HG02938 (cell line): ENCODE results near the gene SLC51B.
"Not testable (repeated sequence)": the region's sequence is repeated elsewhere in the genome, so short reads cannot be mapped to it uniquely, and the experiment has no call there.

Experiments
- ATAC-seq: cut with Tn5 transposase; IDR thresholded peaks from one replicate; pipeline ENCODE4 v1.9.1; 2021; ENCODE audit warnings: mild to moderate bottlenecking, moderate library complexity; ENCODE audit not compliant: unreplicated experiment

SLC51B gene

DNA sequence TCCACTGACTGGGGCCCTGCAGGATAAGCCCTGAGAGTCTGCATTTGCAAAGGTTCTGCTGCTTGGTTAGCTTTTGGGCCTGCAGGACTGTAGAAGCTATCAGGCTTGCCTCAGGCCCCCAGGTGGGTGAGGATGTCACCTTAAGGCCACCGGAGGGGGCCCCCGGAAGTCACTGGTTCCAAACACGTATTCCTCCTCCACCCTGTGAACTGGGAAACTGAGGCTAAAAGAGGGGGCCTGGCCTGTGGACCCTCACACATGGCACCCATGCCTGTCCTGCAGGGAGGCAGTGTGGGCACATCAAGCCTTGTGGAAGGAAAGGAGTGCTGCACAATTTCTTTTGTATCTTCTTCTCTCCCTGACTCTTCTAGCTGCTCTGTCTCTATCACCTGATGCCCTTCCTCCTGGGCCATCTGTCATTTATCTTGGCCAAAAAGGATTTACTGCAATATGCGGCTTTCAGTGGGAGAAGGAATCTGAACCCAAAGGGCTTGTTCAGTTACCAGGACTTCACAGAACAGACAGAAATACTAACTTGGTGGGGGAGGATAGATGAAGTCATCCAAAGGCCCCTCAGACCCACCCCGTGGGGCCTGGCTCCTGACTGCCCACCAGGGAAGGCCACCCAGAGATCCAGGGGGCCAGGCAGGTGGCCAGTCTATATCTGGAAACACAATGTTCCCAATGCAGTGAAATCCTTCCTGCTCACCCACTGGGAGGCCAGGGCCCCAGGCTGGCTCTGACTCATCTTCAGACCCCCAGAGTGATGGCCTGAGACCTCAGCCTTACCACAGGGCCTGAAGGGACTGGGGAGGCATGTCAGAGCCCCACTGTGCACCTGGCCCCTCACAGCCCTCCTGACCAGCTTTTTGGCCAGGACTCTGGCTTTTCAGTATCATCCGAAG lies 51.5 kb downstream of the SLC51B start:
- no peak for ATAC-seq

DNA sequence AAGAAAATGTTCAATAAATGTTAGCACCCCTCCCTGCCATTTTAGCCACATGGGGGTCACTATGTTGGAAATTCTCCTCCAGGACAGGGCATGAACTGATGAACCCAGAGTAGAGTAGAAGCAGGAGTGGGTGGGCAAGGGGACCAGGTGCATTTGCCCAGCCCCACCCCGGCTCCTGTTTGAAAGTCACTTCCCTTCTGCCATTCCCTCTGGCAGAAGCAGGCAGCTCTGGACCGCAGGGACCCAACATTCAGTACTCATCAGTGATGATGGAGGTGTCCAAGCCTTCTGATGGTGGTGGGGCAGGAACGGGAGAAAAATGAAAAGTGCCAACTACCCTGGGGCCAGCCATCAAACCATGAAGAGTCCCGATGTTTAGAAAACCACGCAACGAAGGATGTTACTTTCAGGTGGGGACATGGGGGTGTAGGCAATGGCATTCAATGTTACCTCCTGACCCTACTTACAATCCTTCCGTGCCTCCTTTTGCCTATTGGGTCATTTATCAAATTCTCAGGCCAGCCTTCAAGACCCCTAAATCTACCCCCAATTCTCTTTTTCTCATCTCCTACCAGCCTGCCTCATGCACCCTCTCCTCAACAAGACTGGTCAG lies 52.6 kb downstream of the SLC51B start:
- no peak for ATAC-seq

GRCh38 chr15:65099336-65099735 lies 54.1 kb downstream of the SLC51B start:
- ATAC-seq = no peak

- ATAC-seq = not testable (repeated sequence)
Measured at GRCh38 chr15:65099801-65100200, 54.6 kb downstream of the SLC51B start.

- ATAC-seq = no peak
Measured at GRCh38 chr15:65100442-65100841, 55.3 kb downstream of the SLC51B start.

DNA sequence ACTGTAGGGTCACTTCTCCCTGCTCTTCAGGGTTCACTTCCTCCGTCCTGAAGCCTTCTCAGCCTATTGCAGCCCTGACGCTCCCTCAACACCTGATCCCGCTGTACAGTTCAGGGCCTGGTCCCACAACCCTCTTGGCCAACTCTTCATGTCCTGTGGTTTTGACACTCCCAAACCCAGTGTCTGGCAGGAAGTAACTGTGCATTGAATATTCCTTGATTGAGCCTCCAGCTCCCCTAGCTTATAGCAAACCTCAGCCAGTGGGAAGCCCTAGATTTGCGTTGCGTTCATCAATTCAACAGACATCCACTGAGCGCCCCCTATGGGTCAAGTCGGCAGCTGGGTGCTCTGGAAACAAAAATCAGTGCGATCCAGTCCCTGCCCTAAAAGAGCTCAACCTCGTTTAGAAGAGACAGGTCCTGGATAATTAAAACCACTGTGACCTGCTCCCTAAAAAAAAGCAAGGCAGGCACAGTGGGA lies 56.3 kb downstream of the SLC51B start:
- ATAC-seq = no peak

GRCh38 chr15:65101891-65102708 lies 56.9 kb downstream of the SLC51B start:
- no peak for ATAC-seq

DNA sequence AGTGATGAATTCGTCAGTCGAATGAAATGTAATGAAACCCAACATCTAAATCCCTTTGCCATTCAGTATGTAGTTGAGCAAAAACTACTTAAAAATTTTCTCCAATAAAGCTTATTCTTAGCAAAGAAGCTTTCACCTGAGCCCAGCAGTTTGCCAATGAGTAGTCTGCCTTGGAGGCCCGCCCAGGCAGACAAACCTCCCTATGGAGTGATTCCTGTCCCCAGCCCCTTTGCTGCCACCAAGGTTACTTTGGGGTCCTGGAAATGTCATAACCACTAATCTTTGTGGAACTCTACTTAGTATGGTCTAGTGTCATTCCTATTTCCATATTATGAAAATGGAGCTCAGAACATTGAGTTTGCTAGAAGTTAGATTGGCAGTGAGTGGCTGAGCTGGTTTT lies 57.7 kb downstream of the SLC51B start:
- ATAC-seq = no peak
